ENCODE results near the gene TSPAN15.
"Not testable (repeated sequence)": the region's sequence is repeated elsewhere in the genome, so short reads cannot be mapped to it uniquely, and the experiment has no call there.

TSPAN15 gene

GRCh38 chr10:69484736-69485135 lies 33.5 kb downstream of the TSPAN15 start:
- no peak for DNase-seq (ENCODE audit: insufficient read length, low spot score)
- no peak for FAIRE-seq
- no peak for TF ChIP-seq CTCF (IDR thresholded peaks at IDR 0.05; ENCODE audit: insufficient read depth, missing control alignments)

- no peak for DNase-seq (ENCODE audit: insufficient read length, low spot score)
- FAIRE-seq = no peak
- TF ChIP-seq CTCF (IDR thresholded peaks at IDR 0.05; ENCODE audit: insufficient read depth, missing control alignments) = no peak
Measured at GRCh38 chr10:69486922-69487730, 35.9 kb downstream of the TSPAN15 start.

GRCh38 chr10:69488149-69488844 lies 37.0 kb downstream of the TSPAN15 start:
- not testable (repeated sequence) for FAIRE-seq; DNase-seq (ENCODE audit: insufficient read length, low spot score)

GRCh38 chr10:69488856-69489255 lies 37.6 kb downstream of the TSPAN15 start:
- DNase-seq (ENCODE audit: insufficient read length, low spot score); FAIRE-seq: not testable (repeated sequence)

- FAIRE-seq = no peak
- no peak for DNase-seq (ENCODE audit: insufficient read length, low spot score)
- TF ChIP-seq CTCF (IDR thresholded peaks at IDR 0.05; ENCODE audit: insufficient read depth, missing control alignments) = no peak
Measured at GRCh38 chr10:69489506-69490090, 38.3 kb downstream of the TSPAN15 start.

GRCh38 chr10:69490876-69491275 lies 39.6 kb downstream of the TSPAN15 start:
- FAIRE-seq = no peak

GRCh38 chr10:69491611-69492010 lies 40.3 kb downstream of the TSPAN15 start:
- FAIRE-seq (no peak), DNase-seq (ENCODE audit: insufficient read length, low spot score) (no peak)
- no peak for TF ChIP-seq CTCF (IDR thresholded peaks at IDR 0.05; ENCODE audit: insufficient read depth, missing control alignments)

More at GRCh38 chr10:69490876-69491275, 39.6 kb downstream of the TSPAN15 start:
- TF ChIP-seq CTCF (IDR thresholded peaks at IDR 0.05; ENCODE audit: insufficient read depth, missing control alignments) = no peak
- no peak for DNase-seq (ENCODE audit: insufficient read length, low spot score)

All from D721Med (cell line).